GM12891 (cell line): ENCODE results near the gene ARL8B.

Experiments
- POLR2A ChIP-seq: IDR thresholded peaks from 2 replicates; pipeline ENCODE4 v1.6.1; 2011; ENCODE audit warnings: low read depth, low read length, control low read depth
- POLR2AphosphoS5 ChIP-seq: IDR thresholded peaks from 2 replicates; pipeline ENCODE4 v1.6.1; 2011; ENCODE audit warnings: low read depth, low read length, control low read depth
- SPI1 ChIP-seq: IDR thresholded peaks from 2 replicates; pipeline ENCODE4 v1.6.1; 2011; ENCODE audit warnings: low read depth, low read length, control low read depth
- TAF1 ChIP-seq: IDR thresholded peaks from 2 replicates; pipeline ENCODE4 v1.6.1; 2011; ENCODE audit warnings: low read depth, low read length, control low read depth

GRCh38 chr3:5185093-5185673 lies 63.1 kb downstream of the ARL8B start:
- TF ChIP-seq TAF1 (no peak), POLR2A (no peak), SPI1 (no peak), POLR2AphosphoS5 (no peak)
